H1 (cell line): ENCODE results near the gene GRIK4. TPM values are rescaled to one million over a fixed set of nuclear protein-coding genes. Genes with fewer than 3 reads are reported as not detected.

Experiments
- SRF ChIP-seq: IDR thresholded peaks from 2 replicates; pipeline ENCODE4 v1.6.1; 2011; ENCODE audit warnings: mild to moderate bottlenecking, low read depth, low read length, moderate library complexity
- TBP ChIP-seq: IDR thresholded peaks from 2 replicates; pipeline ENCODE4 v1.6.1; 2011; ENCODE audit warnings: low read depth, low read length, improper control_type of control experiment
- polyA plus RNA-seq, 7 experiments: library from polyadenylated mRNA; depleted of rRNA in 3 of 7; stranded (reverse) in 5 of 7; unstranded in 2 of 7; fragments of >200 nt in 5 of 7; fragments of 200-250 nt in 2 of 7; gene quantifications; 1 replicate in 5 of 7; 2 replicates in 1 of 7; 4 replicates in 1 of 7; pipeline versions ENCODE4 v1.2.1 to v1.2.3, GENCODE V29; 2011 to 2013; ENCODE audit warnings: missing spikeins in 2 of 7, mixed read lengths in 2 of 7
- total RNA-seq: library from RNA; stranded (reverse); fragmentation: NEBNext Ultra II Directional; extraction: Animal tissue kit (Norgen Biotek cat#: 25700); gene quantifications from 2 replicates; pipeline ENCODE4 v1.2.1, GENCODE V29; 2021

GRIK4 gene
- total and polyA plus RNA-seq, 2 of the 8 experiments (the other 6 are each of a cell fraction or from before 2014, with no cell fraction given) = 1.2 to 2.9 TPM

GRCh38 chr11:120801801-120802689 is 290.5 kb downstream of the GRIK4 start (continued):
- no peak for TF ChIP-seq SRF
- no peak for TF ChIP-seq TBP
- TF ChIP-seq, all 59 proteins: peak for 3
